Uterus (tissue), 4 donors: ENCODE measurements around the gene GOLGA3. TPM values are rescaled to one million over a fixed set of nuclear protein-coding genes. Genes with fewer than 3 reads are reported as not detected.

ENCODE experiments used
- DNase-seq, 2 donors: peaks; one replicate each; pipeline ENCODE4 v3.0.0-alpha.2; 2019 to 2020
- H3K27ac ChIP-seq, 2 donors: fragments of 200-600 bp; sonication (generic); 1 replicate in 1 of 2; 2 replicates in 1 of 2; pipeline ENCODE4 v1.5.1; 2016 to 2018
- H3K27me3 ChIP-seq, 2 donors: fragments of 200-600 bp; sonication (generic); one replicate each; pipeline ENCODE4 v1.5.1; 2018 to 2019; ENCODE audit warnings: control low read depth in 1 of 2
- H3K36me3 ChIP-seq, 2 donors: fragments of 200-600 bp; sonication (generic); one replicate each; pipeline ENCODE4 v1.5.1; 2019; ENCODE audit warnings: control low read depth in 1 of 2
- H3K4me1 ChIP-seq, 2 donors: fragments of 200-600 bp; sonication (generic); one replicate each; pipeline ENCODE4 v1.5.1; 2018 to 2019; ENCODE audit warnings: control low read depth in 1 of 2
- H3K4me3 ChIP-seq, 2 donors: fragments of 200-600 bp; sonication (generic); 1 replicate in 1 of 2; 2 replicates in 1 of 2; pipeline ENCODE4 v1.5.1; 2018 to 2019; ENCODE audit warnings: mild to moderate bottlenecking in 1 of 2
- H3K9me3 ChIP-seq, 2 donors: fragments of 200-600 bp; sonication (generic); one replicate each; pipeline ENCODE4 v1.5.1; 2019; ENCODE audit warnings: control low read depth in 1 of 2
- POLR2A ChIP-seq, 2 donors: fragments of 450-650 bp; IDR thresholded peaks; one replicate each; pipeline ENCODE4 v1.6.1; 2016; ENCODE audit warnings: antibody characterized with exemption in 2 of 2, mild to moderate bottlenecking in 1 of 2, moderate library complexity in 1 of 2
- intact Hi-C: fragments of 100-400 bp; cut with DNase I; formaldehyde crosslinking; loops from one replicate; pipeline ENCODE4 v1.15.1; 2023; ENCODE audit warnings: low total_unique reads
- total RNA-seq, 4 donors: library from RNA; depleted of rRNA in 3 of 4; stranded (reverse); fragments of >200 nt in 3 of 4; gene quantifications; one replicate each; pipeline versions ENCODE4 v1.1.0 to v1.2.4, GENCODE V29; 2014 to 2023
- TF ChIP-seq, protein P1 (sequence below), 4 experiments: fragments of 200-600 bp in 2 of 4; fragments of 450-650 bp in 2 of 4; sonication (generic) in 2 of 4; IDR thresholded peaks; one replicate each; pipeline ENCODE4 v1.5.1; 2016 to 2019; ENCODE audit warnings: antibody characterized with exemption in 4 of 4, mild to moderate bottlenecking in 2 of 4, moderate library complexity in 1 of 4
- donor health status: DM: yes; HTN: yes; CAD: no.

GOLGA3 gene
- total RNA-seq, 4 donors from 2014 or later, result 46.2 to 138 (median 90.1) TPM

DNA sequence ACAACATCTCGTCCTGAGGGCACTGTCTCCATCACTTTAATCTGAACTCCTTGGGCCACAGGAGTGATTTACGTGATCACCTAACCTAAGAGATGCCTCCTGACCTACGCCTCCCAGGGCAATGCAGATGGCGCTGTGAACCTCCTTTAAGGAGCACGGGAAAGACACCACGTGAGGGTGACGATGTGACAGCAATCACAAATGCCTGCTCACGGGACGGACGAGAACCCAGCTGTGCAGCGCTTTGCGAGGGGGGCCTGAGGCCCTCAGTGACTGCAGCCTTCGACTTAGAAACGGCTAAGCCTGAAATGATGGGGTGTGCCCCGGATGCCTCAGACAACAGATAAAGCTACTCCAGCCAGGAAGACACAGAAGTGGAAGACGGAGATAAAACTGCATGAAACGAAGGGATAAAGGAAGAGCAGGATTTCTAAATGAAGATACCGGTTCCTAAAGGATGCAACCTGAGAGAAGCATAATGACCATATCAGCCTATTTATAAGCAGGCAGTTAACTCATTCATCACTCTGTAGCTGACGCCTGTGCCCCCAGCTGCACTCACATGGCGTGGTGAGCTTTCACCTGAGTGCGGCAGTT lies 13.9 kb upstream of the GOLGA3 start:
- Histone ChIP-seq H3K9me3 (no peaks in the 10 kb centered on the region), H3K27me3 (no peaks in the 10 kb centered on the region), H3K36me3 (no peaks in the 10 kb centered on the region), H3K4me3 (no peak overlapping the region), H3K27ac (no peak overlapping the region), H3K4me1 (peaks cover 0 to 6% of the 10 kb centered on the region in 2 donors)
- intact Hi-C loops, result no loop called here
- TF ChIP-seq, protein P1, sequence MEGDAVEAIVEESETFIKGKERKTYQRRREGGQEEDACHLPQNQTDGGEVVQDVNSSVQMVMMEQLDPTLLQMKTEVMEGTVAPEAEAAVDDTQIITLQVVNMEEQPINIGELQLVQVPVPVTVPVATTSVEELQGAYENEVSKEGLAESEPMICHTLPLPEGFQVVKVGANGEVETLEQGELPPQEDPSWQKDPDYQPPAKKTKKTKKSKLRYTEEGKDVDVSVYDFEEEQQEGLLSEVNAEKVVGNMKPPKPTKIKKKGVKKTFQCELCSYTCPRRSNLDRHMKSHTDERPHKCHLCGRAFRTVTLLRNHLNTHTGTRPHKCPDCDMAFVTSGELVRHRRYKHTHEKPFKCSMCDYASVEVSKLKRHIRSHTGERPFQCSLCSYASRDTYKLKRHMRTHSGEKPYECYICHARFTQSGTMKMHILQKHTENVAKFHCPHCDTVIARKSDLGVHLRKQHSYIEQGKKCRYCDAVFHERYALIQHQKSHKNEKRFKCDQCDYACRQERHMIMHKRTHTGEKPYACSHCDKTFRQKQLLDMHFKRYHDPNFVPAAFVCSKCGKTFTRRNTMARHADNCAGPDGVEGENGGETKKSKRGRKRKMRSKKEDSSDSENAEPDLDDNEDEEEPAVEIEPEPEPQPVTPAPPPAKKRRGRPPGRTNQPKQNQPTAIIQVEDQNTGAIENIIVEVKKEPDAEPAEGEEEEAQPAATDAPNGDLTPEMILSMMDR (IDR thresholded peaks at IDR 0.05), result no peak
- TF ChIP-seq POLR2A (IDR thresholded peaks at IDR 0.05), result no peak
- no peak for DNase-seq

DNA sequence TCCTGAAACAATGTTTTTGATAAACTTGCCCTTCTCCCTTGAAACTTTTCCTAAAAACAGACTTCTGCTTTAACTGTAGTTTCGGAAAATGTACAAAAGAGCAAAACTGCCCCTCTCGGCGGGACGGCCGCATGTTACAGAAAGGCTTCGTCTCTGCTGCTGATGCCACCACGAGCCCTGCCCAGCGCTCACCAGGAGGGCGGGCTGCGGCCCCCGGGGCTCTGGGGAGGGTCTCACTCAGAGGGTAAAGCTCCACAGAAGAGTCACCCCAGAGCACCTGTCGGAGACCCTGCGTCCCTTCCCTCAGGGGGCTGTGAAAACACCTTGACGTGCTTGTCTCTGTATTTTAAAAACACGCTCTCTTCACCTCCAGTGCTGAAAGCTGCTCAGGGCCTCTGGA lies 12.5 kb upstream of the GOLGA3 start:
- H3K4me3 ChIP-seq, result no peak overlapping the region
- peaks cover 0 to 6% of the 10 kb centered on the region in 2 donors for H3K4me1 ChIP-seq
- no peaks in the 10 kb centered on the region for H3K27me3 ChIP-seq
- DNase-seq, result no peak
- no peaks in the 10 kb centered on the region for H3K9me3 ChIP-seq
- TF ChIP-seq, protein P1 (IDR thresholded peaks at IDR 0.05), result no peak
- TF ChIP-seq POLR2A (IDR thresholded peaks at IDR 0.05), result no peak
- no peak overlapping the region for H3K27ac ChIP-seq
- no peaks in the 10 kb centered on the region for H3K36me3 ChIP-seq
- intact Hi-C loops, result no loop called here

GRCh38 chr12:132840536-132840935 lies 11.9 kb upstream of the GOLGA3 start:
- H3K27me3 ChIP-seq, result no peaks in the 10 kb centered on the region
- no peak overlapping the region for H3K27ac ChIP-seq
- H3K4me1 ChIP-seq, result peaks cover 0 to 6% of the 10 kb centered on the region in 2 donors
- intact Hi-C loops, result no loop called here
- no peak overlapping the region for H3K4me3 ChIP-seq
- no peak for DNase-seq
- H3K36me3 ChIP-seq, result no peaks in the 10 kb centered on the region
- H3K9me3 ChIP-seq, result no peaks in the 10 kb centered on the region
- no peak for TF ChIP-seq POLR2A (IDR thresholded peaks at IDR 0.05)
- TF ChIP-seq, protein P1 (IDR thresholded peaks at IDR 0.05), result no peak

DNA sequence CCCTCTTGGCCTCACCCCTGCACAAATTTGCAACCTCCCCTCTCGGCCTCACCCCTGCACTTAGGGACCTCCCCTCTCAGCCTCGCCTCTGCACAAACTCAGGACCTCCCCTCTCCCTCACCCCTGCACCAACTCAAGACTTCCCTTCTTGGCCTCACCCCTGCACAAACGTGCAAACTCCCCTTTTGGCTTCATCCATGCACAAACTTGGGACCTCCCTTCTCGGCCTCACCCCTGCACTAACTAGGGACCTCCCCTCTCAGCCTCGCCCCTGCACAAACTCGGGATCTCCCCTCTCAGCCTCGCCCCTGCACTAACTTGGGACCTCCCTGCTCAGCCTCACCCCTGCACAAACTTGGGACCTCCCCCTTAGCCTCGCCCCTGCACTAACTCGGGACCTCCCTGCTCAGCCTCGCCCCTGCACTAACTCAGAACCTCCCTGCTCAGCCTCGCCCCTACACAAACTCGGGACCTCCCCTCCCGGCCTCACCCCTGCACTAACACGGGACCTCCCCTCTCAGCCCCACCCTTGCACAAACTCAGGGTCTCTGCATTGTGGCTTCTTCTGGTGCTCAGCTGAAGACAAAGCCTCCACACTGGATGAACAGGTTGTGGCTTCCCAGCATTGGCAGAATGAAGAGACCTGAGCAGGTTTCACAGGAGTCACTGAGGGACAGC lies 11.0 kb upstream of the GOLGA3 start:
- H3K36me3 ChIP-seq, result no peaks in the 10 kb centered on the region
- intact Hi-C loops, result no loop called here
- H3K9me3 ChIP-seq, result no peaks in the 10 kb centered on the region
- H3K27ac ChIP-seq, result no peak overlapping the region
- peaks cover 0 to 6% of the 10 kb centered on the region in 2 donors for H3K4me1 ChIP-seq
- DNase-seq, result no peak
- no peak for TF ChIP-seq POLR2A (IDR thresholded peaks at IDR 0.05)
- TF ChIP-seq, protein P1 (IDR thresholded peaks at IDR 0.05), result no peak
- H3K4me3 ChIP-seq, result no peak overlapping the region
- H3K27me3 ChIP-seq, result no peaks in the 10 kb centered on the region

DNA sequence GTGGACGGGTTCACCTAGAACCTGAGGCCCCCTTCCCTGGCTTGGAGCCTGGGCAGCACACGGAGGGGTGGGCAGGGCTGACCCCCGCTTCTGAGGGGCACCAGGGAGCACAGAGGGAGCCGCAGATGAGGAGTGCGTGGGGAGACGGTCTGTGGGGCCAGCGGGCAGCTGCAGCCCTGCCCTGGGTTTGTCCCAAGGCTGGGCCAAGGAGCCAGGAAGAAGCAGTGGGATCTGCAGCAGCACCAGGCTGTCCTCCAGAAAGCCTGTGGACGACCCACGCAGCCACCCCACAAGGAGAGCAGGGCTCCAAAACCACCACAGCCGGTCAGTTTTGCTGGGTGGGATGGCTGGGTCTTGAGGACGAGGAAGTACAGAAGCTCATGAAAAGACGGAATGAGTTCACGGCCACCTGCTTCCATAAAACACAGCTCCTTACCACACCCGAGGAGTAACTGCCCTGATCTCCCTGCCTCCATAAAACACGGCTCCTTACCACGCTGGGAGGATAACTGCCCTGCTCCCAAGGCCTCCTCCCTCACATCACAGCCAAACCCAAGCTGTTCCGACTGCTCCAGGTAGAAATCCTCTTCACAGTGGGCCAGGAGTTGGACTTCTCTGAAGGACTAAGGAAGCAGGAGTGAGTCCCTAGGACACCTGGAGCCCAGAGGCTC lies 9.9 kb upstream of the GOLGA3 start:
- no peaks in the 10 kb centered on the region for H3K36me3 ChIP-seq
- TF ChIP-seq, protein P1 (IDR thresholded peaks at IDR 0.05), result no peak
- TF ChIP-seq POLR2A (IDR thresholded peaks at IDR 0.05), result no peak
- no peak overlapping the region for H3K4me3 ChIP-seq
- DNase-seq, result no peak
- intact Hi-C loops, result no loop called here
- no peaks in the 10 kb centered on the region for H3K9me3 ChIP-seq
- H3K27me3 ChIP-seq, result no peaks in the 10 kb centered on the region
- H3K4me1 ChIP-seq, result peaks cover 0 to 6% of the 10 kb centered on the region in 2 donors
- H3K27ac ChIP-seq, result peak overlapping the region; percentile 40
